Osteocyte (in vitro differentiated cells): ENCODE results near the gene TMEM161A. TPM values are rescaled to one million over a fixed set of nuclear protein-coding genes. Genes with fewer than 3 reads are reported as not detected.
A peak's percentile ranks its signal among the peaks of the same experiment; 100 is the strongest.
"Not testable (repeated sequence)": the region's sequence is repeated elsewhere in the genome, so short reads cannot be mapped to it uniquely, and the experiment has no call there.

Source experiments
- DNase-seq: peaks from one replicate; pipeline ENCODE4 v3.0.0; 2021; ENCODE audit warnings: mixed read lengths; ENCODE audit not compliant: unreplicated experiment; ENCODE audit errors: extremely low spot score
- H3K27ac Mint-ChIP-seq: one replicate; pipeline ENCODE4 v1.8.0; 2021; ENCODE audit warnings: mild to moderate bottlenecking, mixed read lengths; ENCODE audit not compliant: unreplicated experiment
- H3K27me3 Mint-ChIP-seq: one replicate; pipeline ENCODE4 v1.8.0; 2021; ENCODE audit warnings: mixed read lengths; ENCODE audit not compliant: unreplicated experiment
- H3K36me3 Mint-ChIP-seq: one replicate; pipeline ENCODE4 v1.8.0; 2021; ENCODE audit warnings: mixed read lengths; ENCODE audit not compliant: unreplicated experiment
- H3K4me1 Mint-ChIP-seq: one replicate; pipeline ENCODE4 v1.8.0; 2021; ENCODE audit warnings: mixed read lengths; ENCODE audit not compliant: unreplicated experiment
- H3K4me3 Mint-ChIP-seq: one replicate; pipeline ENCODE4 v1.8.0; 2021; ENCODE audit warnings: mild to moderate bottlenecking, moderate library complexity, mixed read lengths; ENCODE audit not compliant: unreplicated experiment
- H3K9me3 Mint-ChIP-seq: one replicate; pipeline ENCODE4 v1.8.0; 2021; ENCODE audit warnings: mixed read lengths; ENCODE audit not compliant: unreplicated experiment
- total RNA-seq: library from RNA; stranded (reverse); gene quantifications from 2 replicates; pipeline ENCODE4 v1.2.1, GENCODE V29; 2021
- TF ChIP-seq, protein P1 (sequence below): fragments of 200-600 bp; sonication (generic); IDR thresholded peaks from 2 replicates; pipeline ENCODE4 v1.5.0; 2021; ENCODE audit warnings: antibody characterized with exemption, mild to moderate bottlenecking, moderate library complexity

Gene TMEM161A
- total RNA-seq, 1 donor from 2014 or later: 34.3 TPM

- DNase-seq: no peak
- Mint-ChIP-seq H3K36me3 (peaks cover 6% of the 10 kb centered on the region), H3K27me3 (no peaks in the 10 kb centered on the region), H3K9me3 (no peaks in the 10 kb centered on the region), H3K4me3 (no peak overlapping the region), H3K27ac (no peak overlapping the region), H3K4me1 (no peaks in the 10 kb centered on the region)
- TF ChIP-seq, protein P1, sequence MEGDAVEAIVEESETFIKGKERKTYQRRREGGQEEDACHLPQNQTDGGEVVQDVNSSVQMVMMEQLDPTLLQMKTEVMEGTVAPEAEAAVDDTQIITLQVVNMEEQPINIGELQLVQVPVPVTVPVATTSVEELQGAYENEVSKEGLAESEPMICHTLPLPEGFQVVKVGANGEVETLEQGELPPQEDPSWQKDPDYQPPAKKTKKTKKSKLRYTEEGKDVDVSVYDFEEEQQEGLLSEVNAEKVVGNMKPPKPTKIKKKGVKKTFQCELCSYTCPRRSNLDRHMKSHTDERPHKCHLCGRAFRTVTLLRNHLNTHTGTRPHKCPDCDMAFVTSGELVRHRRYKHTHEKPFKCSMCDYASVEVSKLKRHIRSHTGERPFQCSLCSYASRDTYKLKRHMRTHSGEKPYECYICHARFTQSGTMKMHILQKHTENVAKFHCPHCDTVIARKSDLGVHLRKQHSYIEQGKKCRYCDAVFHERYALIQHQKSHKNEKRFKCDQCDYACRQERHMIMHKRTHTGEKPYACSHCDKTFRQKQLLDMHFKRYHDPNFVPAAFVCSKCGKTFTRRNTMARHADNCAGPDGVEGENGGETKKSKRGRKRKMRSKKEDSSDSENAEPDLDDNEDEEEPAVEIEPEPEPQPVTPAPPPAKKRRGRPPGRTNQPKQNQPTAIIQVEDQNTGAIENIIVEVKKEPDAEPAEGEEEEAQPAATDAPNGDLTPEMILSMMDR: no peak
Observed at GRCh38 chr19:19179548-19180441, 41.5 kb upstream of the TMEM161A start.

DNA sequence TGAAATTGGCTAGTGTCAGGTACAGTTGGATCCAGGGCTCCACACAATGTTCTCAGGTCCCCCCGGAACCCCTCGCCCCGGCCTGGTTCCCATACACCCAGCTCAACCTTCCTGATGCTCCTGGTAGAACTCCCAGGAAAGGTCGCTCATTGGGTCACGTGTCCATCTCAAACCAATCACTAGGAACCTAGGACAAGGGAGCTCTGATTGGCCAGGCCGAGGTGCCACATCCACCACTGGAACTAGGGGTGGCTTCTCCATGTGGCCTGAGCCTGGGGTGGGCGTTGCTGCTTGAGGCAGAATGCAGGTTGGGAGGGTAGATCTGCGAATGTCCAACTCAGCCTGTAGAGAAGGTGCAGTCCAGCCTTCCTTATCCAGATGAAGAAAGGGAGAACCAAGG lies 38.7 kb upstream of the TMEM161A start:
- Mint-ChIP-seq H3K27me3 (no peaks in the 10 kb centered on the region), H3K9me3 (no peaks in the 10 kb centered on the region), H3K4me3 (no peak overlapping the region), H3K27ac (no peak overlapping the region), H3K4me1 (peaks cover 3% of the 10 kb centered on the region), H3K36me3 (peaks cover 2% of the 10 kb centered on the region)
- no peak for DNase-seq
- TF ChIP-seq, protein P1: no peak

DNA sequence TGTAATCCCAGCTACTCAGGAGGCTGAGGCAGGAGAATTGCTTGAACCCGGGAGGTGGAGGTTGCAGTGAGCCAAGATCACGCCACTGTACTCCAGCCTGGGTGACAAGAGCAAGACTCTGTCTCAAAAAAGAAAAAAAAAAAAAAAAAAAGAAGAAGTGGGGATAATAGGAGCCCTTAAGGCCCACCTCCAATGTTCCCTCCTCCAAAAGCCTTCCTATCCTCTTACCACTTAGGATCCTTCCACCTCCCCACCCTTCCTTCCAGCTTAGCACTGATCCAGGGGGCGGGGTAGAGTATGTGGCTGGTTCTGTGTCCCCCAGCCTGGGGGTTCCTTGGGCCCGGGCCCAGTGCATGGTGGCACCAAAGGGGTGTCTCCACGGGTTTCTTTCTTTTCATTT lies 35.0 kb upstream of the TMEM161A start:
- H3K27ac Mint-ChIP-seq, DNase-seq, H3K9me3 Mint-ChIP-seq, H3K27me3 Mint-ChIP-seq, H3K36me3 Mint-ChIP-seq, H3K4me3 Mint-ChIP-seq: not testable (repeated sequence)
- H3K4me1 Mint-ChIP-seq: peaks cover 21% of the 10 kb centered on the region

GRCh38 chr19:19171821-19172532 lies 33.7 kb upstream of the TMEM161A start:
- no peak overlapping the region for H3K27ac Mint-ChIP-seq
- DNase-seq: no peak
- H3K4me3 Mint-ChIP-seq: no peak overlapping the region
- no peaks in the 10 kb centered on the region for H3K9me3 Mint-ChIP-seq
- H3K36me3 Mint-ChIP-seq: no peaks in the 10 kb centered on the region
- peaks cover 21% of the 10 kb centered on the region for H3K4me1 Mint-ChIP-seq
- H3K27me3 Mint-ChIP-seq: no peaks in the 10 kb centered on the region
- TF ChIP-seq, protein P1: no peak

GRCh38 chr19:19170873-19171672 lies 32.8 kb upstream of the TMEM161A start:
- Mint-ChIP-seq H3K4me3 (peak overlapping the region; percentile 49), H3K27me3 (no peaks in the 10 kb centered on the region), H3K27ac (no peak overlapping the region), H3K36me3 (no peaks in the 10 kb centered on the region), H3K9me3 (no peaks in the 10 kb centered on the region), H3K4me1 (peaks cover 21% of the 10 kb centered on the region)
- no peak for DNase-seq
- TF ChIP-seq, protein P1: no peak
